Activated CD4-positive, alpha-beta T cell treated with anti-CD3 and anti-CD28 coated beads, Interleukin-2, amount 10 ng/mL, durations not matched to agents 24 days and 14 days (primary cell): ENCODE measurements around the gene UTS2R. TPM values are rescaled to one million over a fixed set of nuclear protein-coding genes. Genes with fewer than 3 reads are reported as not detected.
A peak's percentile ranks its signal among the peaks of the same experiment; 100 is the strongest.

ENCODE experiments used
- DNase-seq: peaks from one replicate; pipeline ENCODE4 v3.0.0; 2022
- H3K27ac Mint-ChIP-seq: one replicate; pipeline ENCODE4 v1.8.0; 2022; ENCODE audit warnings: mild to moderate bottlenecking, mixed read lengths
- H3K27me3 Mint-ChIP-seq: one replicate; pipeline ENCODE4 v1.8.0; 2022; ENCODE audit warnings: mixed read lengths
- H3K36me3 Mint-ChIP-seq: one replicate; pipeline ENCODE4 v1.8.0; 2022; ENCODE audit warnings: low read depth, mild to moderate bottlenecking, mixed read lengths
- H3K4me1 Mint-ChIP-seq: one replicate; pipeline ENCODE4 v1.8.0; 2021; ENCODE audit warnings: mixed read lengths
- H3K4me3 Mint-ChIP-seq: one replicate; pipeline ENCODE4 v1.8.0; 2022; ENCODE audit warnings: mild to moderate bottlenecking, moderate library complexity, mixed read lengths
- H3K9me3 Mint-ChIP-seq: one replicate; pipeline ENCODE4 v1.8.0; 2021; ENCODE audit warnings: mixed read lengths
- intact Hi-C: fragments of 100-400 bp; cut with micrococcal nuclease; formaldehyde crosslinking; loops from one replicate; pipeline ENCODE4 v1.15.1; 2023
- total RNA-seq: library from RNA; stranded (reverse); gene quantifications from 2 replicates; pipeline ENCODE4 v1.2.3, GENCODE V29; 2022

UTS2R gene
- total RNA-seq, 1 donor from 2014 or later = 0.14 TPM

- no peaks in the 10 kb centered on the region for H3K9me3 Mint-ChIP-seq
- H3K27me3 Mint-ChIP-seq = peaks cover 5% of the 10 kb centered on the region
- no peak for DNase-seq
- peaks cover 21% of the 10 kb centered on the region for H3K4me1 Mint-ChIP-seq
- peaks cover 2% of the 10 kb centered on the region for H3K36me3 Mint-ChIP-seq
- H3K27ac Mint-ChIP-seq = no peak overlapping the region
- intact Hi-C loops = no loop called here
- no peak overlapping the region for H3K4me3 Mint-ChIP-seq
Observed at GRCh38 chr17:82330322-82331239, 41.0 kb upstream of the UTS2R start.

GRCh38 chr17:82331345-82331939 lies 40.1 kb upstream of the UTS2R start:
- Mint-ChIP-seq H3K36me3 (peaks cover 2% of the 10 kb centered on the region), H3K4me3 (no peak overlapping the region), H3K27ac (no peak overlapping the region), H3K9me3 (no peaks in the 10 kb centered on the region), H3K27me3 (peaks cover 5% of the 10 kb centered on the region), H3K4me1 (peaks cover 25% of the 10 kb centered on the region)
- intact Hi-C loops = no loop called here
- DNase-seq = no peak

- no peaks in the 10 kb centered on the region for H3K9me3 Mint-ChIP-seq
- peaks cover 2% of the 10 kb centered on the region for H3K36me3 Mint-ChIP-seq
- peak; percentile 76 for DNase-seq
- peak overlapping the region; percentile 49 for H3K27ac Mint-ChIP-seq
- peaks cover 5% of the 10 kb centered on the region for H3K27me3 Mint-ChIP-seq
- peaks cover 26% of the 10 kb centered on the region for H3K4me1 Mint-ChIP-seq
- intact Hi-C loops = no loop called here
- H3K4me3 Mint-ChIP-seq = peak overlapping the region; percentile 72
Observed at GRCh38 chr17:82332669-82333278, 38.8 kb upstream of the UTS2R start.

GRCh38 chr17:82333279-82334171 lies 38.0 kb upstream of the UTS2R start, which contains the start of gene SECTM1:
Gene SECTM1, minus strand, starts transcription at chr17:82333766. Its CDS starts 6,526 bp downstream, at chr17:82327240.
- DNase-seq = peak; percentile 78
- peak within 1 kb of the TSS; percentile 93 for H3K4me3 Mint-ChIP-seq
- peaks cover 26% of the 10 kb centered on the region for H3K4me1 Mint-ChIP-seq
- H3K9me3 Mint-ChIP-seq = no peaks in the 10 kb centered on the region
- peaks cover 5% of the 10 kb centered on the region for H3K27me3 Mint-ChIP-seq
- intact Hi-C loops = no loop called here
- H3K36me3 Mint-ChIP-seq = peaks cover 2% of the 10 kb centered on the region
- H3K27ac Mint-ChIP-seq = peak within 1 kb of the TSS; percentile 95

GRCh38 chr17:82334204-82334621 lies 37.4 kb upstream of the UTS2R start:
- intact Hi-C loops = no loop called here
- Mint-ChIP-seq H3K27me3 (peaks cover 5% of the 10 kb centered on the region), H3K9me3 (no peaks in the 10 kb centered on the region), H3K27ac (peak overlapping the region; percentile 95), H3K4me1 (peaks cover 31% of the 10 kb centered on the region), H3K4me3 (peak overlapping the region; percentile 93), H3K36me3 (peaks cover 2% of the 10 kb centered on the region)
- no peak for DNase-seq

GRCh38 chr17:82334622-82335394 lies 36.8 kb upstream of the UTS2R start:
- Mint-ChIP-seq H3K27me3 (peaks cover 5% of the 10 kb centered on the region), H3K4me1 (peaks cover 31% of the 10 kb centered on the region), H3K27ac (peak overlapping the region; percentile 95), H3K4me3 (peak overlapping the region; percentile 93), H3K9me3 (no peaks in the 10 kb centered on the region), H3K36me3 (peaks cover 2% of the 10 kb centered on the region)
- intact Hi-C loops = no loop called here
- DNase-seq = peak; percentile 79

- Mint-ChIP-seq H3K36me3 (peaks cover 2% of the 10 kb centered on the region), H3K4me1 (peaks cover 24% of the 10 kb centered on the region), H3K4me3 (no peak overlapping the region), H3K27ac (no peak overlapping the region), H3K27me3 (peaks cover 5% of the 10 kb centered on the region), H3K9me3 (no peaks in the 10 kb centered on the region)
- no peak for DNase-seq
- intact Hi-C loops = no loop called here
Observed at GRCh38 chr17:82338858-82339633, 32.5 kb upstream of the UTS2R start.

GRCh38 chr17:82339634-82340580 lies 31.7 kb upstream of the UTS2R start:
- Mint-ChIP-seq H3K9me3 (no peaks in the 10 kb centered on the region), H3K36me3 (peaks cover 1% of the 10 kb centered on the region), H3K4me1 (peaks cover 17% of the 10 kb centered on the region), H3K27ac (no peak overlapping the region), H3K27me3 (peaks cover 4% of the 10 kb centered on the region), H3K4me3 (no peak overlapping the region)
- intact Hi-C loops = no loop called here
- no peak for DNase-seq

GRCh38 chr17:82342361-82343079 lies 29.0 kb upstream of the UTS2R start:
- intact Hi-C loops = no loop called here
- DNase-seq = no peak
- Mint-ChIP-seq H3K9me3 (no peaks in the 10 kb centered on the region), H3K4me3 (no peak overlapping the region), H3K27ac (no peak overlapping the region), H3K4me1 (peaks cover 10% of the 10 kb centered on the region), H3K36me3 (no peaks in the 10 kb centered on the region), H3K27me3 (peaks cover 6% of the 10 kb centered on the region)

- H3K27ac Mint-ChIP-seq = no peak overlapping the region
- peaks cover 10% of the 10 kb centered on the region for H3K4me1 Mint-ChIP-seq
Observed at GRCh38 chr17:82343560-82343959, 28.0 kb upstream of the UTS2R start.

More at GRCh38 chr17:82343560-82343959, 28.0 kb upstream of the UTS2R start:
- Mint-ChIP-seq H3K9me3 (no peaks in the 10 kb centered on the region), H3K4me3 (no peak overlapping the region), H3K27me3 (peaks cover 6% of the 10 kb centered on the region), H3K36me3 (no peaks in the 10 kb centered on the region)
- intact Hi-C loops = no loop called here
- DNase-seq = no peak
